GM18867 (cell line): Measurements from ENCODE around the gene CHST10.

Source experiments
- ATAC-seq: cut with Tn5 transposase; IDR thresholded peaks from one replicate; pipeline ENCODE4 v1.9.1; 2021; ENCODE audit warnings: mild to moderate bottlenecking, moderate library complexity; ENCODE audit not compliant: unreplicated experiment

The CHST10 gene

DNA sequence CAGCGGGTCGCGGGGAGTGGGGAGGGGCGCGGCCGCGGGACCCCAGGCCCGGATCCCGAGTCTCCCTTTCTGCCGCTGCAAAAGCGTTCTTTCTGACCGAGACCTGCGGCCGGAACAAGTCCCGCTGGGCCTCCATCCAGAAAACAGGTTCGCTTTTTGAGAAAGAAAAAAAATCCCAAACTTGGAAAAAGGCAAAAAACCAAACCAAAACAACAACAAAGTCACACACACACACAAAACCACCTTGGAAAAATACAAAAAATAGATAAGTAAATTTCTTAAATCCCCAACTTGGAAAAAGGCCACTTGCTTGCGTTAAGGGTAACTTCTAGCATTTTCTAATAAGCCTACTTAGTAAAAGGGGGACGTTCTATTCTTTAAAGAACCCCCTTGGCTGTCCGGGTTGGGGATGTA lies 250 bp upstream of the CHST10 start:
- ATAC-seq = no peak

- ATAC-seq = no peak
Measured at GRCh38 chr2:100416397-100416934, 1.0 kb downstream of the CHST10 start.

GRCh38 chr2:100413571-100413970 lies 3.9 kb downstream of the CHST10 start:
- ATAC-seq = no peak

GRCh38 chr2:100412881-100413321 lies 4.6 kb downstream of the CHST10 start:
- ATAC-seq = no peak

- no peak for ATAC-seq
Measured at GRCh38 chr2:100412466-100412865, 5.0 kb downstream of the CHST10 start.

- ATAC-seq = no peak
Measured at GRCh38 chr2:100411841-100412292, 5.6 kb downstream of the CHST10 start.

DNA sequence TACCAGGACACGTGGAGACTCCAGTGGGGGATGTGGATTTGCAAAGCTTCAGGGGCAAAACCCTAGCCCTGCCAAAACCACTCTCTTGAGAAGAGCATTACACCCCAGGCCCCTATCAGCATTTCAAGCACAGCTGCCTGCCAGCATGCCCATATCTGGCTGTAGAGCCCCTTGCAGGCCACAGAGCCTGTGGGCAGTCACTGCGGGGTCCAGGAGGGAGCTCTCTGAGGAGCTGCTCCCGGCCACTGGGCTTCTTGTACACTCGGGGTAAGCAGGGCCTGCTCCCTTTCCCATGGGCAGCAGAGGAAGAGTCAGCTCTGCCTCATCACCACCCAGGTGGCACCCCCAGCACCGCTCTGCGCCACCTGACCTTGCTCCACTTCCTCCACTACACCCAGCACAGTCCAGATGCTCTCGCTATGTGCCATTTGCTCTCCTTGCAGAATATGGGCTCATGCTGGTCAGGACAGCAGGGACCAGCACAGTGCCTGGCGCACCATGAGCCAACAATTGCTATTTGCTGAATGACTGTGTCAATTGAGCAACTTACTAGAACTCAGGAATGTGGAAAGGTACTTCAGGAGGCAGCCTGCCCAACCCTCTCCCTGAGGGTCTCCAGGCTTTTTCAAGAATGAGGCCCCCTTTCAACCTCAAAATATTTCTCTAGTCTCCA lies 7.4 kb downstream of the CHST10 start:
- no peak for ATAC-seq

DNA sequence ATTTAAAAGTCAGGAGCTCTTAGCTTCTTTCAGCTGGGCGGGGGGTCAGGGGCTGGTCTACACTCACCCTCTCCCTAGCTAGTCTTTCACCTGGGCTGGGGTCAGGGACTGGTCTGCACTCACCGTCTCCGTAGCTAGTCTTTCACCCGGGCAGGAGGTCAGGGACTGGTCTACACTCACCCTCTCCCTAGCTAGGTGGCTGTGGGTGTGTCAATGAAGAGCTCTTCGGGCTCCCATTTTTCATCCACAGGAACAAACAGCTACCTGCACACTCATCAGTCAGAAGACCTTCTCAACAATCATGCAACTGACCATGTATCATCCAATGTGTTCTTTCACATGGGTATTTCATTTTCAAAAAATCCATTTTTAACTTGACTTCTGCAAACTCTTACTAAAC lies 8.0 kb downstream of the CHST10 start:
- ATAC-seq = no peak

GRCh38 chr2:100408941-100409340 lies 8.5 kb downstream of the CHST10 start:
- ATAC-seq = no peak

DNA sequence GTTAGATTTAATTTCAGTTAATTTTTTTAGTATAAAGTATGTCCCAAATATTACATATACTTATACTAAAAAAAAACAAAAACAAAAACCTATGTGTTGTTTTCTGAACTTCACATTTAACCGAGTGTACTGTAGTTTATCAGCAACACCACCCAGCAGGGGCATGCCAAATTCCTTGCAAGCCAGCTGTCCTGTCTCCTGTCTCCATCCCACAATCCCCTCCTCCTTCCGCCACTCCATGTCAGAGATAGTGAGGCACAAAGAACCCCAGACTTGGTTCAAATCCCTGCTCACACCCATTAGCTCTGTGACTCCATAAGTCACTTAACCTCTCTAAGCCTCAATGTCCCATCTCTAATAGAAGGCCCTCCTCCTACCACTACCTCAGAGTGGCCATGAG lies 9.4 kb downstream of the CHST10 start:
- ATAC-seq = no peak

GRCh38 chr2:100407563-100407962 lies 9.9 kb downstream of the CHST10 start:
- no peak for ATAC-seq

DNA sequence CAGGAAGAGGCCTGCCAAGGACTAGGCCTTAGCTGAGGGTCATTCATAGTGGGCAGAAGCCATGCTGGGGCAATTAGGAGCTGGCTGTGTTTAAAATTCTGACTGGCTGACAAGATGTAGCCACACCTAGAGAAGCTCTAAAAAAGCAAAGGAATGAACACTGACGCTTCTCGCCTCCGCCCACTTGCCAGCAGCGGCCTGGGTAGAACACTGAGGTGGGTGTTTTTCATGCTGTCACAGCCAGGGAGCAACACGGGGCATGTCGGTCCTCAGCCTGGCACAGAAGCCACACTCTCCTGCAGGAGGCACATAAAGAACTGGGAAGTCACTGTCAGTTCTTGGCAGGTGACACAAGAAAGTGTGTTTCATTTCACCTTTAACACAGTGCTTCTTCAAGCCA lies 10.4 kb downstream of the CHST10 start:
- no peak for ATAC-seq

GRCh38 chr2:100406120-100406508 lies 11.4 kb downstream of the CHST10 start:
- no peak for ATAC-seq

GRCh38 chr2:100405403-100406119 lies 11.9 kb downstream of the CHST10 start:
- no peak for ATAC-seq

GRCh38 chr2:100404411-100404810 lies 13.1 kb downstream of the CHST10 start:
- ATAC-seq = no peak

GRCh38 chr2:100403722-100404121 lies 13.7 kb downstream of the CHST10 start:
- ATAC-seq = no peak

DNA sequence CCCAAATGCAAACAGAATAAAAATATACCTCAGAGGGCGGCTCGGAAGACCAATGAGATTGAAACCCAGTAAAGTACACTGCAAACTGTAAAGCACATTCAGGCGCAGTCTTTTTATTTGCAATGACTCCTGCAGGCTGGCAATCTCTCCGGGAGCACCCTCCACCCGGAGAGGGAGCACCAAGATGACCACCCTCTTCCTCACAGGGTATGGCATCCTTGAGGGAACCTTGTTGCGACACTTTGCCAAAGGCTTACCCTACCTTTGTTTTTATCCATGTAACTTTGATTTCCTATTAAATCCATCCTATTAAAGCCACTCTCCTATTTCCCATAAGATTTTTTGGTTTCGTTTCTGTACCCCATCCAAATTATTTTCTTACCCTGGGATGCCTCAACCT lies 16.2 kb downstream of the CHST10 start:
- ATAC-seq = no peak

DNA sequence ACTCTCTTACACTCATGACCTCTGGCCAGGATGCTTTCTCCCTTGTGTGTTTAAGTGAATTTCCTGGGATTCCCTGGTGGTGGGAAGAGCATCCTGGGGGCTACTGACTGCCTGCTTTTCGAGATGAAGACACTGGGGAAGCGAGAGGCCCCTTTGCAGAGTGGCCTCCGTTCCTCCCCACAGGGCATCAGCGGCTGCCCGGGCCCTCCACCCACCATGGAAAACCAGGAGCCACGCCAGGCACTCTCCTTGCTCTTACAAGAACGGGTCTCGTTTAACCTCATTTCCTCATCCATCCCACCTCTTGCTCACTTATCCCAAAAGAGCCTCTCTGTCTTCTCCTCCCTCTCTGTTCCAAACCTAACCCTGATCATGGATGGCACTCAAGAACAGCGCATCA lies 17.8 kb downstream of the CHST10 start:
- no peak for ATAC-seq

GRCh38 chr2:100397976-100398375 lies 19.5 kb downstream of the CHST10 start:
- ATAC-seq = no peak

DNA sequence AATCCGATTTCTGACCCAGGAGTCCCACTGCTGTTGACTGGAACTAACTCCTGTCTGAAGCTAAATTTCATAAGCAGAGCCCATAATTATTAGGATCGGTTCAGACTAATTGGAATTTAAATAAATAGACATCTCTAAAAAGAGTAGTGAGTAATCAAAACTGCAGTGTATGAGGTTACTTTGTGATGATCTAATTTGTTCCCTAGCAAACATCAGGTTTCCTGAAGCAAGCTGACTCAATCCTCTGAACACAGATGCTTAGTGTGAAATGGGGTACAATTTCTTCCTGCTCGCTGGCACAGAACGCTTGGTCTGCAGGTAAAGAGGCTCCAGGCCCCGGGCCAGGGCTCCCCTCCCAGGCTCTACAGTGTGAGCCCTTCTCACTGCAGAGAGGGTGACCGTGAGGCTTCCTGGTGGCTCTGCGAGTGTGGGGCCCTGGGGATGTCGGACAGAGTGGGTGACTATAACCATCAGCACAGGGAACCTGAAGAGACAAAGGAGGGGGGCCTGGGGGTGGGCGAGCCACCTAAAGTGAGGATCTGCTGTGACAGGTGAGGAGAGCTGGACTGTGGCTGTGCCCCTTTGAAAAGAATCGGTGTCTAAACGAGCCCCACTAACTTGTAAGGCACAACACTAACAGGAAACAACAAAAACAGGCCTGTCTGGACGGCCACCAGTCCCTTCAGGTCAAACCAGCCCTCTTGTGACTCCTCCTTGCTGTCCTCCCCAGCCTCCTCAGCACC lies 20.2 kb downstream of the CHST10 start:
- no peak for ATAC-seq

GRCh38 chr2:100396483-100396882 lies 21.0 kb downstream of the CHST10 start:
- ATAC-seq = no peak
